Liver (tissue), 9 donors: Measurements from ENCODE around the gene KCNK2. TPM values are rescaled to one million over a fixed set of nuclear protein-coding genes. Genes with fewer than 3 reads are reported as not detected.

Experiments used
- DNase-seq: peaks from one replicate; pipeline ENCODE4 v3.0.0-alpha.2; 2017; ENCODE audit warnings: low spot score
- H3K27ac ChIP-seq, 2 donors: one replicate each; pipeline ENCODE4 v1.7.0; 2013; ENCODE audit warnings: inconsistent platforms in 2 of 2, low read length in 2 of 2, control low read depth in 1 of 2, low read depth in 1 of 2, mild to moderate bottlenecking in 1 of 2
- H3K27me3 ChIP-seq, 4 donors: one replicate each; pipeline versions ENCODE4 v1.6.1 to v1.7.0; 2013; ENCODE audit warnings: low read length in 3 of 4, inconsistent platforms in 1 of 4, mild to moderate bottlenecking in 1 of 4, moderate library complexity in 1 of 4; ENCODE audit not compliant: control insufficient read depth in 4 of 4, insufficient read depth in 4 of 4
- H3K36me3 ChIP-seq, 4 donors: one replicate each; pipeline versions ENCODE4 v1.6.1 to v1.7.0; 2013; ENCODE audit warnings: low read length in 3 of 4, mild to moderate bottlenecking in 3 of 4, low read depth in 1 of 4, moderate library complexity in 1 of 4; ENCODE audit not compliant: control insufficient read depth in 4 of 4, insufficient read depth in 3 of 4
- H3K4me1 ChIP-seq, 4 donors: one replicate each; pipeline versions ENCODE4 v1.6.1 to v1.7.0; 2013; ENCODE audit warnings: low read length in 3 of 4, mild to moderate bottlenecking in 3 of 4, moderate library complexity in 1 of 4; ENCODE audit not compliant: control insufficient read depth in 4 of 4, insufficient read depth in 4 of 4
- H3K4me3 ChIP-seq, 3 donors: one replicate each; pipeline versions ENCODE4 v1.6.1 to v1.7.0; 2013; ENCODE audit warnings: low read length in 3 of 3, control low read depth in 1 of 3, low read depth in 1 of 3, mild to moderate bottlenecking in 1 of 3
- H3K9ac ChIP-seq, 2 donors: one replicate each; pipeline ENCODE4 v1.7.0; 2013; ENCODE audit warnings: low read length in 2 of 2, mild to moderate bottlenecking in 2 of 2, moderate library complexity in 2 of 2, control low read depth in 1 of 2, low read depth in 1 of 2
- H3K9me3 ChIP-seq, 4 donors: one replicate each; pipeline versions ENCODE4 v1.6.1 to v1.7.0; 2013; ENCODE audit warnings: low read length in 3 of 4; ENCODE audit not compliant: control insufficient read depth in 4 of 4
- EGR1 ChIP-seq, 2 donors: IDR thresholded peaks; 2 replicates each; pipeline ENCODE4 v1.6.1; 2016 to 2018; ENCODE audit warnings: antibody characterized with exemption in 2 of 2, low read depth in 2 of 2
- FOXA1 ChIP-seq: IDR thresholded peaks from 2 replicates; pipeline ENCODE4 v1.6.1; 2016; ENCODE audit warnings: antibody characterized with exemption
- FOXA2 ChIP-seq: IDR thresholded peaks from 2 replicates; pipeline ENCODE4 v1.6.1; 2016; ENCODE audit warnings: antibody characterized with exemption
- GABPA ChIP-seq, 2 donors: IDR thresholded peaks in 1 of 2; conservative IDR thresholded peaks in 1 of 2; 2 replicates each; pipeline ENCODE4 v1.6.1; 2016; ENCODE audit warnings: antibody characterized with exemption in 2 of 2, mild to moderate bottlenecking in 1 of 2, moderate library complexity in 1 of 2
- HNF4A ChIP-seq, 2 donors: conservative IDR thresholded peaks; 2 replicates each; pipeline ENCODE4 v1.6.1; 2016; ENCODE audit warnings: antibody characterized with exemption in 2 of 2, mild to moderate bottlenecking in 2 of 2
- HNF4G ChIP-seq: IDR thresholded peaks from 2 replicates; pipeline ENCODE4 v1.6.1; 2016; ENCODE audit warnings: antibody characterized with exemption
- JUND ChIP-seq, 2 donors: IDR thresholded peaks; 2 replicates each; pipeline ENCODE4 v1.6.1; 2016; ENCODE audit warnings: antibody characterized with exemption in 2 of 2
- NR2F2 ChIP-seq: IDR thresholded peaks from 2 replicates; pipeline ENCODE4 v1.6.1; 2016; ENCODE audit warnings: antibody characterized with exemption
- RAD21 ChIP-seq, 2 donors: IDR thresholded peaks; 2 replicates each; pipeline ENCODE4 v1.6.1; 2016; ENCODE audit warnings: antibody characterized with exemption in 2 of 2, mild to moderate bottlenecking in 2 of 2
- RXRA ChIP-seq, 2 donors: IDR thresholded peaks; 2 replicates each; pipeline ENCODE4 v1.6.1; 2017 to 2018; ENCODE audit warnings: antibody characterized with exemption in 2 of 2, mild to moderate bottlenecking in 1 of 2
- SP1 ChIP-seq: IDR thresholded peaks from 2 replicates; pipeline ENCODE4 v1.6.1; 2018; ENCODE audit warnings: antibody characterized with exemption, mild to moderate bottlenecking
- TAF1 ChIP-seq: conservative IDR thresholded peaks from 2 replicates; pipeline ENCODE4 v1.6.1; 2016; ENCODE audit warnings: antibody characterized with exemption, mild to moderate bottlenecking
- YY1 ChIP-seq: IDR thresholded peaks from 2 replicates; pipeline ENCODE4 v1.6.1; 2016; ENCODE audit warnings: antibody characterized with exemption, mild to moderate bottlenecking
- WGBS: extraction: QIAGEN DNeasy Blood & Tissue Kit; methylation state at CpG from one replicate; pipeline ENCODE4 v1.1.7; 2013; 5-methylcytosine and 5-hydroxymethylcytosine counted together
- polyA plus RNA-seq, 2 donors: library from polyadenylated mRNA; stranded (reverse) in 1 of 2; unstranded in 1 of 2; fragments of 200-250 nt in 1 of 2; fragments of >200 nt in 1 of 2; fragmentation: Nextera tagmentation in 1 of 2; extraction: Ambion mirVana in 1 of 2; gene quantifications; one replicate each; pipeline versions ENCODE4 v1.2.1 to v1.2.3, GENCODE V29; 2013 to 2015
- total RNA-seq, 2 donors: library from RNA; depleted of rRNA; stranded (reverse); fragments of >200 nt; gene quantifications; one replicate each; pipeline ENCODE4 v1.2.3, GENCODE V29; 2014
- TF ChIP-seq, protein P1 (sequence below): fragments of 150-350 bp; IDR thresholded peaks from 2 replicates; pipeline ENCODE4 v1.5.1; 2017; ENCODE audit warnings: improper control_type of control experiment, low read depth, low read length; ENCODE audit not compliant: missing input control
- TF ChIP-seq, protein P2 (sequence below): IDR thresholded peaks from 2 replicates; pipeline ENCODE4 v1.6.1; 2016; ENCODE audit warnings: antibody characterized with exemption, mild to moderate bottlenecking
- TF ChIP-seq, protein P3 (sequence below): IDR thresholded peaks from 2 replicates; pipeline ENCODE4 v1.6.1; 2016; ENCODE audit warnings: antibody characterized with exemption
- TF ChIP-seq, protein P4 (sequence below): IDR thresholded peaks from 2 replicates; pipeline ENCODE4 v1.6.1; 2016; ENCODE audit warnings: antibody characterized with exemption
- TF ChIP-seq, protein P5 (sequence below): IDR thresholded peaks from 2 replicates; pipeline ENCODE4 v1.6.1; 2016; ENCODE audit warnings: antibody characterized with exemption
- donor health status: healthy.
- donor health status: healthy.
- donor health status: healthy.
- donor health status: healthy.
- donor health status: healthy.

Gene KCNK2
- total and polyA plus RNA-seq, 4 donors: 0.01 to 0.08 TPM; not detected in 2

DNA sequence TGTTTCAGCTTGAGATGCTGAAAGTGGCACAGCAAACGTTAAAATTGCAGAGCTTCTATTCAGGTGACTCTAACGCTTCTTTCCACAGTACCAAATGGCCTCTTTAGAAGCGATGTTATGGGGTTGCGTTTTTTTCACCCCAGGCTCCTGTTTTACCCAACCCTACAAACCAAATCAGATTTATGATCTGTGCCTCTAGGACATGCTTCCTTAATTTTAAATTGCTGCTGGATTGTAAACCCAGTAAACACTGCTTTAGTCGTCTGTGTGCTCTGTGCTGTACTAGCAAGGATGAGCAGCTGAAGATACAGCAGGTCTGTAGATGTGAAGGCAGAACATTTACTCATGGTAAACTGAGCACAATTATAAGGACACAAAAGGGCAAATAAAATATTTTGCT, 13.0 kb downstream of the KCNK2 start:
- TF ChIP-seq HNF4A (conservative IDR thresholded peaks at IDR 0.05) (no peak), YY1 (no peak), RAD21 (IDR thresholded peaks at IDR 0.05) (no peak), FOXA2 (no peak), GABPA (IDR thresholded peaks at IDR 0.05 in 1 of 2, conservative IDR thresholded peaks at IDR 0.05 in 1 of 2) (no peak), FOXA1 (no peak), RXRA (IDR thresholded peaks at IDR 0.05) (no peak), SP1 (no peak), JUND (IDR thresholded peaks at IDR 0.05) (no peak), TAF1 (no peak), EGR1 (IDR thresholded peaks at IDR 0.05; ENCODE audit: low read depth in 2 of 2) (no peak), NR2F2 (no peak), HNF4G (no peak)
- TF ChIP-seq, protein P1, sequence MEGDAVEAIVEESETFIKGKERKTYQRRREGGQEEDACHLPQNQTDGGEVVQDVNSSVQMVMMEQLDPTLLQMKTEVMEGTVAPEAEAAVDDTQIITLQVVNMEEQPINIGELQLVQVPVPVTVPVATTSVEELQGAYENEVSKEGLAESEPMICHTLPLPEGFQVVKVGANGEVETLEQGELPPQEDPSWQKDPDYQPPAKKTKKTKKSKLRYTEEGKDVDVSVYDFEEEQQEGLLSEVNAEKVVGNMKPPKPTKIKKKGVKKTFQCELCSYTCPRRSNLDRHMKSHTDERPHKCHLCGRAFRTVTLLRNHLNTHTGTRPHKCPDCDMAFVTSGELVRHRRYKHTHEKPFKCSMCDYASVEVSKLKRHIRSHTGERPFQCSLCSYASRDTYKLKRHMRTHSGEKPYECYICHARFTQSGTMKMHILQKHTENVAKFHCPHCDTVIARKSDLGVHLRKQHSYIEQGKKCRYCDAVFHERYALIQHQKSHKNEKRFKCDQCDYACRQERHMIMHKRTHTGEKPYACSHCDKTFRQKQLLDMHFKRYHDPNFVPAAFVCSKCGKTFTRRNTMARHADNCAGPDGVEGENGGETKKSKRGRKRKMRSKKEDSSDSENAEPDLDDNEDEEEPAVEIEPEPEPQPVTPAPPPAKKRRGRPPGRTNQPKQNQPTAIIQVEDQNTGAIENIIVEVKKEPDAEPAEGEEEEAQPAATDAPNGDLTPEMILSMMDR: no peak
- TF ChIP-seq, protein P2, sequence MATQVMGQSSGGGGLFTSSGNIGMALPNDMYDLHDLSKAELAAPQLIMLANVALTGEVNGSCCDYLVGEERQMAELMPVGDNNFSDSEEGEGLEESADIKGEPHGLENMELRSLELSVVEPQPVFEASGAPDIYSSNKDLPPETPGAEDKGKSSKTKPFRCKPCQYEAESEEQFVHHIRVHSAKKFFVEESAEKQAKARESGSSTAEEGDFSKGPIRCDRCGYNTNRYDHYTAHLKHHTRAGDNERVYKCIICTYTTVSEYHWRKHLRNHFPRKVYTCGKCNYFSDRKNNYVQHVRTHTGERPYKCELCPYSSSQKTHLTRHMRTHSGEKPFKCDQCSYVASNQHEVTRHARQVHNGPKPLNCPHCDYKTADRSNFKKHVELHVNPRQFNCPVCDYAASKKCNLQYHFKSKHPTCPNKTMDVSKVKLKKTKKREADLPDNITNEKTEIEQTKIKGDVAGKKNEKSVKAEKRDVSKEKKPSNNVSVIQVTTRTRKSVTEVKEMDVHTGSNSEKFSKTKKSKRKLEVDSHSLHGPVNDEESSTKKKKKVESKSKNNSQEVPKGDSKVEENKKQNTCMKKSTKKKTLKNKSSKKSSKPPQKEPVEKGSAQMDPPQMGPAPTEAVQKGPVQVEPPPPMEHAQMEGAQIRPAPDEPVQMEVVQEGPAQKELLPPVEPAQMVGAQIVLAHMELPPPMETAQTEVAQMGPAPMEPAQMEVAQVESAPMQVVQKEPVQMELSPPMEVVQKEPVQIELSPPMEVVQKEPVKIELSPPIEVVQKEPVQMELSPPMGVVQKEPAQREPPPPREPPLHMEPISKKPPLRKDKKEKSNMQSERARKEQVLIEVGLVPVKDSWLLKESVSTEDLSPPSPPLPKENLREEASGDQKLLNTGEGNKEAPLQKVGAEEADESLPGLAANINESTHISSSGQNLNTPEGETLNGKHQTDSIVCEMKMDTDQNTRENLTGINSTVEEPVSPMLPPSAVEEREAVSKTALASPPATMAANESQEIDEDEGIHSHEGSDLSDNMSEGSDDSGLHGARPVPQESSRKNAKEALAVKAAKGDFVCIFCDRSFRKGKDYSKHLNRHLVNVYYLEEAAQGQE: no peak
- TF ChIP-seq, protein P3, sequence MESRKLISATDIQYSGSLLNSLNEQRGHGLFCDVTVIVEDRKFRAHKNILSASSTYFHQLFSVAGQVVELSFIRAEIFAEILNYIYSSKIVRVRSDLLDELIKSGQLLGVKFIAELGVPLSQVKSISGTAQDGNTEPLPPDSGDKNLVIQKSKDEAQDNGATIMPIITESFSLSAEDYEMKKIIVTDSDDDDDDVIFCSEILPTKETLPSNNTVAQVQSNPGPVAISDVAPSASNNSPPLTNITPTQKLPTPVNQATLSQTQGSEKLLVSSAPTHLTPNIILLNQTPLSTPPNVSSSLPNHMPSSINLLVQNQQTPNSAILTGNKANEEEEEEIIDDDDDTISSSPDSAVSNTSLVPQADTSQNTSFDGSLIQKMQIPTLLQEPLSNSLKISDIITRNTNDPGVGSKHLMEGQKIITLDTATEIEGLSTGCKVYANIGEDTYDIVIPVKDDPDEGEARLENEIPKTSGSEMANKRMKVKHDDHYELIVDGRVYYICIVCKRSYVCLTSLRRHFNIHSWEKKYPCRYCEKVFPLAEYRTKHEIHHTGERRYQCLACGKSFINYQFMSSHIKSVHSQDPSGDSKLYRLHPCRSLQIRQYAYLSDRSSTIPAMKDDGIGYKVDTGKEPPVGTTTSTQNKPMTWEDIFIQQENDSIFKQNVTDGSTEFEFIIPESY: no peak
- TF ChIP-seq, protein P4, sequence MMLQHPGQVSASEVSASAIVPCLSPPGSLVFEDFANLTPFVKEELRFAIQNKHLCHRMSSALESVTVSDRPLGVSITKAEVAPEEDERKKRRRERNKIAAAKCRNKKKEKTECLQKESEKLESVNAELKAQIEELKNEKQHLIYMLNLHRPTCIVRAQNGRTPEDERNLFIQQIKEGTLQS: no peak
- TF ChIP-seq, protein P5, sequence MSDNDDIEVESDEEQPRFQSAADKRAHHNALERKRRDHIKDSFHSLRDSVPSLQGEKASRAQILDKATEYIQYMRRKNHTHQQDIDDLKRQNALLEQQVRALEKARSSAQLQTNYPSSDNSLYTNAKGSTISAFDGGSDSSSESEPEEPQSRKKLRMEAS: no peak
- Histone ChIP-seq H3K4me3 (no peak overlapping the region), H3K9ac (no peak overlapping the region), H3K27me3 (peaks cover 0 to 3% (median 0%) of the 10 kb centered on the region in 4 donors), H3K9me3 (no peaks in the 10 kb centered on the region), H3K27ac (no peak overlapping the region), H3K36me3 (no peaks in the 10 kb centered on the region), H3K4me1 (no peaks in the 10 kb centered on the region)
- 71% methylated on average over 5 of the region's 5 CpGs for WGBS
- no peak for DNase-seq
